Osteoblast (primary cell): Measurements from ENCODE around the gene ATL3. TPM values are rescaled to one million over a fixed set of nuclear protein-coding genes. Genes with fewer than 3 reads are reported as not detected.
A peak's percentile ranks its signal among the peaks of the same experiment; 100 is the strongest.

Experiments
- DNase-seq: peaks from one replicate; pipeline ENCODE4 v3.0.0; 2011; ENCODE audit warnings: low spot score, mixed read lengths; ENCODE audit not compliant: insufficient read length; ENCODE audit errors: missing footprints
- H2AFZ ChIP-seq: 2 replicates; pipeline ENCODE4 v1.6.0; 2011; ENCODE audit warnings: mild to moderate bottlenecking, low read length
- H3K27ac ChIP-seq: 2 replicates; pipeline ENCODE4 v1.5.1; 2011; ENCODE audit warnings: mild to moderate bottlenecking, low read depth, low read length, moderate library complexity
- H3K27me3 ChIP-seq: 2 replicates; pipeline ENCODE4 v1.6.0; 2012; ENCODE audit warnings: mild to moderate bottlenecking, control low read depth, inconsistent platforms, low read length, moderate library complexity; ENCODE audit not compliant: insufficient read depth
- H3K36me3 ChIP-seq: 2 replicates; pipeline ENCODE4 v1.5.1; 2011; ENCODE audit warnings: mild to moderate bottlenecking, low read length, control low read depth, moderate library complexity; ENCODE audit not compliant: insufficient read depth
- H3K4me1 ChIP-seq: 2 replicates; pipeline ENCODE4 v1.5.1; 2011; ENCODE audit warnings: mild to moderate bottlenecking, low read length, control low read depth, moderate library complexity; ENCODE audit not compliant: insufficient read depth
- H3K4me2 ChIP-seq: 2 replicates; pipeline ENCODE4 v1.6.0; 2011; ENCODE audit warnings: mild to moderate bottlenecking, low read length; ENCODE audit not compliant: insufficient read depth
- H3K4me3 ChIP-seq: fragments of 200-600 bp; sonication (generic); 3 replicates; pipeline ENCODE4 v1.5.1; 2012; ENCODE audit warnings: mild to moderate bottlenecking, low read length, inconsistent platforms; ENCODE audit not compliant: insufficient read depth
- H3K79me2 ChIP-seq: 2 replicates; pipeline ENCODE4 v1.6.0; 2012; ENCODE audit warnings: mild to moderate bottlenecking, low read length, control low read depth, inconsistent platforms; ENCODE audit not compliant: insufficient read depth
- H3K9me3 ChIP-seq: 2 replicates; pipeline ENCODE4 v1.5.1; 2011; ENCODE audit warnings: low read depth, low read length, control low read depth
- H4K20me1 ChIP-seq: 2 replicates; pipeline ENCODE4 v1.6.0; 2012; ENCODE audit warnings: mild to moderate bottlenecking, low read length, control low read depth; ENCODE audit not compliant: insufficient read depth
- small RNA-seq: library from RNA; depleted of rRNA; stranded (forward); fragments of <200 nt; gene quantifications from one replicate; pipeline ENCODE3, GENCODE V24; 2012
- total RNA-seq: library from RNA; depleted of rRNA; stranded (reverse); fragments of >200 nt; gene quantifications from 2 replicates; pipeline ENCODE4 v1.2.3, GENCODE V29; 2012
- TF ChIP-seq, protein P1 (sequence below): IDR thresholded peaks from 2 replicates; pipeline ENCODE4 v1.5.1; 2011; ENCODE audit warnings: mild to moderate bottlenecking, low read depth, low read length, moderate library complexity; ENCODE audit errors: extremely low read depth

Gene ATL3
- total RNA-seq, 1 donor, result 300 TPM

DNA sequence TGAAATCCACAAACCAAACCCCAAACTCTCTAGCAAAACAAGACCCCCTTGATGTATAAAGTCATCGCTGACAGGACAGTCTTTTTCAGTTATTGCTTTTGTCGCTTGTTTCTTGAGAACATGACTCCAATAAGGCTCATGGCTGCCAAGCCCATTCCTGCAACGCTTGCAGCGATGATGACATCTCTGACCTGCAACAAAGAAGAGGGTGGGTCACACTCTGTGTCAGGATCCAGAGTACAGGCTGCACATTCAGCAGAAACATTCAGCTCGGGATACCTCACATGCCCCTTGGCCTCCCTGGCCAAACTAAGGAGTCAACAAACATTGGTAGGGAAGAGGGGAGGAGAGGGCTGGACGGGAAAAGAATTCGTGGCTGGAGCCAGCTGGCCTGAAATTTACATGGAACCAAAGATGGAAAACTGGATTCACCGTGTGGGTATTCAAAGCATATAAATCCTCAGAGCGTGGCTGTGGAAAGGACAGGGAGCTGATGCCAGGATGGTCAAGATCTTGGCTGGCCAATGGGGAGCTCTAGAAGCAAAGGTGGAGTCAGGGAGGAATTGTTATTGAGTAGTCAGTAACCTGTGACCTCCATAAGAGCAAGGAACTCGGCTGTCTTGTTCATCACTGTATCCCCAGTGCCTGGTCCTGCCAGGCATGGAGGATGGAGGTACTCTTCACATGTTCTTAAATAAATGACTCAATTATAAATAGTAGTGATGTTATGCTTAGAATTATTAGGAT, 96.1 kb downstream of the ATL3 start:
- DNase-seq, result peak; percentile 35
- peaks cover 8% of the 10 kb centered on the region for H3K4me1 ChIP-seq
- H3K27me3 ChIP-seq, result no peaks in the 10 kb centered on the region
- H3K27ac ChIP-seq, result peak overlapping the region; percentile 3
- peak overlapping the region; percentile 65 for H2AFZ ChIP-seq
- H3K4me2 ChIP-seq, result peak overlapping the region; percentile 67
- TF ChIP-seq, protein P1, sequence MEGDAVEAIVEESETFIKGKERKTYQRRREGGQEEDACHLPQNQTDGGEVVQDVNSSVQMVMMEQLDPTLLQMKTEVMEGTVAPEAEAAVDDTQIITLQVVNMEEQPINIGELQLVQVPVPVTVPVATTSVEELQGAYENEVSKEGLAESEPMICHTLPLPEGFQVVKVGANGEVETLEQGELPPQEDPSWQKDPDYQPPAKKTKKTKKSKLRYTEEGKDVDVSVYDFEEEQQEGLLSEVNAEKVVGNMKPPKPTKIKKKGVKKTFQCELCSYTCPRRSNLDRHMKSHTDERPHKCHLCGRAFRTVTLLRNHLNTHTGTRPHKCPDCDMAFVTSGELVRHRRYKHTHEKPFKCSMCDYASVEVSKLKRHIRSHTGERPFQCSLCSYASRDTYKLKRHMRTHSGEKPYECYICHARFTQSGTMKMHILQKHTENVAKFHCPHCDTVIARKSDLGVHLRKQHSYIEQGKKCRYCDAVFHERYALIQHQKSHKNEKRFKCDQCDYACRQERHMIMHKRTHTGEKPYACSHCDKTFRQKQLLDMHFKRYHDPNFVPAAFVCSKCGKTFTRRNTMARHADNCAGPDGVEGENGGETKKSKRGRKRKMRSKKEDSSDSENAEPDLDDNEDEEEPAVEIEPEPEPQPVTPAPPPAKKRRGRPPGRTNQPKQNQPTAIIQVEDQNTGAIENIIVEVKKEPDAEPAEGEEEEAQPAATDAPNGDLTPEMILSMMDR, result no peak
- H4K20me1 ChIP-seq, result no peaks in the 10 kb centered on the region
- no peaks in the 10 kb centered on the region for H3K36me3 ChIP-seq
- no peaks in the 10 kb centered on the region for H3K79me2 ChIP-seq
- H3K4me3 ChIP-seq, result peak overlapping the region; percentile 51
- no peaks in the 10 kb centered on the region for H3K9me3 ChIP-seq

Small RNA genes within 50 kb of the gene (small RNA-seq; reads per million reads assigned to genes)
- not detected for gene AP000753.3

Other genes starting within 250 kb of the ATL3 start
- not detected in 2 replicates for gene PLAAT5, start 180.2 kb downstream of the ATL3 start, total RNA-seq
- gene LGALS12, start 165.3 kb downstream of the ATL3 start, total RNA-seq, result under 0.01 TPM in 1 of 2 replicates, not detected in the other
- 18.9 and 26.1 TPM in 2 replicates for gene PLAAT4, start 134.6 kb downstream of the ATL3 start, total RNA-seq
- not detected in 2 replicates for gene PLAAT2, start 108.0 kb downstream of the ATL3 start, total RNA-seq
- gene PLAAT3, start 56.9 kb downstream of the ATL3 start, total RNA-seq, result 25.6 and 34.4 TPM in 2 replicates
- gene RTN3, start 10.1 kb upstream of the ATL3 start, total RNA-seq, result 101 and 108 TPM in 2 replicates
- 14.5 and 15.3 TPM in 2 replicates for gene ZFTA, start 97.4 kb upstream of the ATL3 start, total RNA-seq
- 16.2 and 17.7 TPM in 2 replicates for gene SPINDOC, start 142.1 kb upstream of the ATL3 start, total RNA-seq
- 13.8 and 14.8 TPM in 2 replicates for gene MARK2, start 167.7 kb upstream of the ATL3 start, total RNA-seq
- under 0.01 TPM in 2 replicates for gene RCOR2, start 245.8 kb upstream of the ATL3 start, total RNA-seq